OCI-LY1 (cell line): ENCODE results near the gene NMT2.

ENCODE experiments used
- H2AFZ ChIP-seq: fragments of 200-600 bp; sonication (generic), shearing (Covaris generic); 2 replicates; pipeline ENCODE4 v1.6.0; 2014; ENCODE audit warnings: antibody characterized with exemption, mild to moderate bottlenecking, low read length
- H3F3A ChIP-seq: fragments of 200-600 bp; sonication (generic), shearing (Covaris generic); 2 replicates; pipeline ENCODE4 v1.6.0; 2014; ENCODE audit warnings: mild to moderate bottlenecking, antibody characterized with exemption, low read length, moderate library complexity; ENCODE audit not compliant: insufficient read depth
- H3K27ac ChIP-seq: fragments of 200-600 bp; sonication (generic); 2 replicates; pipeline ENCODE4 v1.5.1; 2014; ENCODE audit warnings: low read length, mixed run types, mild to moderate bottlenecking, low read depth; ENCODE audit not compliant: poor library complexity, severe bottlenecking
- H3K27me3 ChIP-seq: fragments of 200-600 bp; sonication (generic); 2 replicates; pipeline ENCODE4 v1.6.0; 2014; ENCODE audit warnings: antibody characterized with exemption, mild to moderate bottlenecking, low read length, moderate library complexity; ENCODE audit not compliant: insufficient read depth
- H3K36me3 ChIP-seq: fragments of 200-600 bp; sonication (generic); 2 replicates; pipeline ENCODE4 v1.6.1; 2014; ENCODE audit warnings: mild to moderate bottlenecking, antibody characterized with exemption, low read length, moderate library complexity, mixed read lengths; ENCODE audit not compliant: insufficient read depth
- H3K4me1 ChIP-seq: fragments of 200-600 bp; sonication (generic); 2 replicates; pipeline ENCODE4 v1.5.1; 2014; ENCODE audit warnings: mild to moderate bottlenecking, low read length, moderate library complexity; ENCODE audit not compliant: insufficient read depth, severe bottlenecking
- H3K4me2 ChIP-seq: fragments of 200-600 bp; sonication (generic), shearing (Covaris generic); 2 replicates; pipeline ENCODE4 v1.6.1; 2014; ENCODE audit warnings: low read length
- H3K4me3 ChIP-seq: fragments of 200-600 bp; sonication (generic); 2 replicates; pipeline ENCODE4 v1.5.1; 2014; ENCODE audit warnings: low read length, low read depth, mild to moderate bottlenecking, mixed read lengths; ENCODE audit not compliant: poor library complexity, severe bottlenecking
- H3K79me2 ChIP-seq: fragments of 200-600 bp; shearing (Covaris generic); 2 replicates; pipeline ENCODE4 v1.6.1; 2016; ENCODE audit warnings: mixed run types, low read length, mixed read lengths; ENCODE audit not compliant: insufficient read depth
- H3K9ac ChIP-seq: fragments of 200-600 bp; sonication (generic), shearing (Covaris generic); 2 replicates; pipeline ENCODE4 v1.6.1; 2014; ENCODE audit warnings: mild to moderate bottlenecking, low read length, mixed read lengths
- H3K9me2 ChIP-seq: fragments of 200-600 bp; sonication (generic), shearing (Covaris generic); 2 replicates; pipeline ENCODE4 v1.6.1; 2014; ENCODE audit warnings: low read depth, mild to moderate bottlenecking, low read length, mixed read lengths
- H3K9me3 ChIP-seq: fragments of 200-600 bp; shearing (Covaris generic); 2 replicates; pipeline ENCODE4 v1.6.1; 2014; ENCODE audit warnings: low read length, mixed read lengths
- H4K20me1 ChIP-seq: fragments of 200-600 bp; sonication (generic), shearing (Covaris generic); 2 replicates; pipeline ENCODE4 v1.6.0; 2016; ENCODE audit warnings: mild to moderate bottlenecking, low read length; ENCODE audit not compliant: insufficient read depth
- EZH2 ChIP-seq: fragments of 200-600 bp; sonication (generic), shearing (Covaris generic); IDR thresholded peaks from 2 replicates; pipeline ENCODE4 v1.8.0; 2017; ENCODE audit warnings: borderline replicate concordance, mixed run types, mild to moderate bottlenecking, antibody characterized with exemption, low read length, moderate library complexity, mixed read lengths
- TF ChIP-seq, protein P1 (sequence below): fragments of 200-600 bp; sonication (generic), shearing (Covaris generic); IDR thresholded peaks from 2 replicates; pipeline ENCODE4 v1.5.1; 2017; ENCODE audit warnings: mild to moderate bottlenecking, antibody characterized with exemption, low read length, moderate library complexity, mixed read lengths

Gene NMT2

DNA sequence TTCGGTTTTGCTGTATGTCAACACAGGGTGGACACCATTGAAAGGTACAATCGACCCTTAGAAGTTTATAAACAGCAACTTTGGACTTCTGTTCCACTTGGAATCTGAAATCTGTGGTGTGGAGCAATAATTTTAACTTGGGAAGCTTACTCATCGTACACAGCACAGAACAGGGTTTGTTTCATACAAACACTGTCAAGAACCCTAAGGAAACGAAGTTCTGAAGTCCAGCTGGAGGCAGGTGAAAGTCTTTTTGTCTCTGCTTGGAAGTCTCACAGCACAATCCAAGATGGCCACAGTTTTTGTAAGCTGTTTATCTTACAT is 31.5 kb downstream of the NMT2 start:
- no peaks in the 10 kb centered on the region for H3K9me3 ChIP-seq
- no peaks in the 10 kb centered on the region for H4K20me1 ChIP-seq
- H3K4me1 ChIP-seq = peaks cover 8% of the 10 kb centered on the region
- H2AFZ ChIP-seq = no peak overlapping the region
- no peaks in the 10 kb centered on the region for H3K79me2 ChIP-seq
- H3F3A ChIP-seq = no peaks in the 10 kb centered on the region
- H3K27me3 ChIP-seq = no peaks in the 10 kb centered on the region
- no peak overlapping the region for H3K4me3 ChIP-seq
- no peak for TF ChIP-seq EZH2
- TF ChIP-seq, protein P1, sequence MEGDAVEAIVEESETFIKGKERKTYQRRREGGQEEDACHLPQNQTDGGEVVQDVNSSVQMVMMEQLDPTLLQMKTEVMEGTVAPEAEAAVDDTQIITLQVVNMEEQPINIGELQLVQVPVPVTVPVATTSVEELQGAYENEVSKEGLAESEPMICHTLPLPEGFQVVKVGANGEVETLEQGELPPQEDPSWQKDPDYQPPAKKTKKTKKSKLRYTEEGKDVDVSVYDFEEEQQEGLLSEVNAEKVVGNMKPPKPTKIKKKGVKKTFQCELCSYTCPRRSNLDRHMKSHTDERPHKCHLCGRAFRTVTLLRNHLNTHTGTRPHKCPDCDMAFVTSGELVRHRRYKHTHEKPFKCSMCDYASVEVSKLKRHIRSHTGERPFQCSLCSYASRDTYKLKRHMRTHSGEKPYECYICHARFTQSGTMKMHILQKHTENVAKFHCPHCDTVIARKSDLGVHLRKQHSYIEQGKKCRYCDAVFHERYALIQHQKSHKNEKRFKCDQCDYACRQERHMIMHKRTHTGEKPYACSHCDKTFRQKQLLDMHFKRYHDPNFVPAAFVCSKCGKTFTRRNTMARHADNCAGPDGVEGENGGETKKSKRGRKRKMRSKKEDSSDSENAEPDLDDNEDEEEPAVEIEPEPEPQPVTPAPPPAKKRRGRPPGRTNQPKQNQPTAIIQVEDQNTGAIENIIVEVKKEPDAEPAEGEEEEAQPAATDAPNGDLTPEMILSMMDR = no peak
- no peaks in the 10 kb centered on the region for H3K9me2 ChIP-seq
- no peak overlapping the region for H3K9ac ChIP-seq
- no peaks in the 10 kb centered on the region for H3K36me3 ChIP-seq
- H3K27ac ChIP-seq = no peak overlapping the region
- H3K4me2 ChIP-seq = no peak overlapping the region

DNA sequence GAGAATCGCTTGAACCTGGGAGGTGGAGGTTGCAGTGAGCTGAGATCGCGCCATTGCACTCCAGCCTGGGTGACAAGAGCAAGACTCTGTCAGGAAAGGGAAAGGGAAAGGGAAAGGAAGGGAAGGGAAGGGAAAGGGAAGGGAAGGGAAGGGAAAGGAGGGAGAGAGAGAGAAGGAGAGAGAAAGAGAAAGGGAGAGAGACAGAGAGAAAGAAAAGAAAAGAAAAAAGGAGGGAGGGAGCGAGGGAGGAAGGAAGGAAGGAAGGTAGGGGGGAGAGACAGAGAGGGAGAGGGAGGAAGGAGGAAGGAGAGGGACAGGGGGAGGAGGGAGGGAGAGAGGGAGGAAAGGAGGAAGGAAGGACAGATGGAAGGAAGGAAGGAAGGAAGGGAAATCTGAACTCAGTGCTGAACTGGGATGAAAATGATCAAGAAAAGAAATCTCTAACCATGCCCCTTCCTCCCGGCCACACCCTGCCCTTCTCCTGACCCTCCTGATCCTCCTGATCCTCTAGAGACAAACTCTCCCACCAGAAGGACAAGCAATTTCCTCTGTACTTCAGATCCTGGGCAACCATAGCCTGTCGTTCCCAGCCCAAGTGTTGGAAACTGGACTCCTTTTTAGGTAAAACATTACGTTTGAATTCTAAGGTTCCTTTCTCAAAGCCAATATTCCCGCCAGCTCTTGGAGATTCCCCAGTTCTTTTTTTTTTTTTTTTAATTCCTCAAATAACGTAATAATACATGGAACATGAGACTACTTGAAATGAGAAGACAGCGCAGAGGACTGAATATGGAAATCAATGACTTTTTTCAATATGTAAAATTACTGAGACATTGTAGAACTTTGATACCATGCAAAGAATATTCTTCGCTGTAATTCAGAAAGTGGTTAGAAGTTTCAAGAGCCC is 32.1 kb downstream of the NMT2 start:
- Histone ChIP-seq H3K9ac (no peak overlapping the region), H3K27me3 (no peaks in the 10 kb centered on the region)
- TF ChIP-seq, protein P1 = no peak
- no peak for TF ChIP-seq EZH2

DNA sequence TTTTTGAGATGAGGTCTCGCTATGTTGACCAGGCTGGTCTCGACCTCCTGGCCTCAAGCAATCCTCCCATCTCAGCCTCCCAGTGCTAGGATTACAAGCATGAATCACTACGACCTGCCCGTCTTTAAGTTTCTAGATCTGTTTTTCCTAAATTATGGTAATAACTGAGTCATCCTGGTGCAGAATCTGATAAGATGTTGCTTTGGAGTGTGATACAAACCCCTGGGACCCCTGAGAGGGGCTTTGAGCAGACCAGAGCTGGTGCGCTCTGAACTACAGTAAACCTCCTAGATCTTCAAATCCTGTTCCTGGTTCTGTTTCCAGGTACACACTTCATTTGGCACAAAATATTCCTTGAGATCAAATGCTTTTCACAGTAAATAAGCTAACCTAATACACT is 37.2 kb downstream of the NMT2 start:
- Histone ChIP-seq H3K27ac (no peak overlapping the region), H3K4me2 (no peak overlapping the region), H4K20me1 (no peaks in the 10 kb centered on the region), H3K4me1 (no peaks in the 10 kb centered on the region), H3K27me3 (no peaks in the 10 kb centered on the region), H3K9me3 (no peaks in the 10 kb centered on the region), H3K4me3 (no peak overlapping the region), H3K9me2 (no peaks in the 10 kb centered on the region), H3K9ac (no peak overlapping the region), H3K79me2 (no peaks in the 10 kb centered on the region), H3F3A (no peaks in the 10 kb centered on the region), H2AFZ (no peak overlapping the region), H3K36me3 (no peaks in the 10 kb centered on the region; the same call in 1 of the 2 replicates)
- TF ChIP-seq, protein P1 = no peak
- TF ChIP-seq EZH2 = no peak

More for the DNA sequence above, 32.1 kb downstream of the NMT2 start:
- Histone ChIP-seq H3K4me2 (no peak overlapping the region), H3K4me1 (peaks cover 6% of the 10 kb centered on the region), H3K9me3 (no peaks in the 10 kb centered on the region), H3K9me2 (no peaks in the 10 kb centered on the region), H2AFZ (no peak overlapping the region), H3K36me3 (no peaks in the 10 kb centered on the region), H3K27ac (no peak overlapping the region), H3K4me3 (no peak overlapping the region), H4K20me1 (no peaks in the 10 kb centered on the region), H3K79me2 (no peaks in the 10 kb centered on the region), H3F3A (no peaks in the 10 kb centered on the region)
